HCT116 (cell line): ENCODE results near the gene TRAPPC12. TPM values are rescaled to one million over a fixed set of nuclear protein-coding genes. Genes with fewer than 3 reads are reported as not detected.

Experiments used
- ATAC-seq: fragments of 200-7000 bp; cut with Tn5 transposase; 2 replicates; pipeline ENCODE4 v1.9.1; 2020; ENCODE audit warnings: mild to moderate bottlenecking, moderate library complexity
- BruUV-seq: library from RNA; stranded (reverse); fragments of 400-500 nt; replicated peaks from 2 replicates; lab custom pipeline; 2021; lab: Mats Ljungman, UMichigan
- CTCF ChIA-PET: fragments of 300-600 bp; sonication (Branson Sonifier 250); formaldehyde crosslinking; loops from one replicate; lab custom pipeline; 2021; ENCODE audit warnings: antibody characterized with exemption; lab: Charles Lee
- POLR2A ChIA-PET: fragments of 300-600, 350-600 bp; sonication (Branson Sonifier 250); formaldehyde crosslinking; loops from one replicate; lab custom pipeline; 2021; ENCODE audit warnings: antibody characterized with exemption; lab: Charles Lee
- RAD21 ChIA-PET, 2 experiments: fragments of 300-600 bp; sonication (Branson Sonifier 250); formaldehyde crosslinking; loops; one replicate each; lab custom pipeline; 2023; ENCODE audit warnings: low total read pairs in 2 of 2; ENCODE audit not compliant: uncharacterized antibody in 2 of 2, unreplicated experiment in 2 of 2, low non-redundant PET in 1 of 2; lab: Charles Lee
- DNase-seq: peaks from one replicate; pipeline ENCODE4 v3.0.0-alpha.2; 2010; ENCODE audit warnings: low read depth, low spot score
- H2AFZ ChIP-seq: fragments of 200-600 bp; shearing (Covaris generic), sonication (generic); 2 replicates; pipeline ENCODE4 v1.6.1; 2017; ENCODE audit warnings: low read depth, mixed run types, mixed read lengths, antibody characterized with exemption, low read length; ENCODE audit not compliant: poor library complexity, severe bottlenecking
- H3K27ac ChIP-seq: 2 replicates; pipeline ENCODE4 v1.5.1; 2012; ENCODE audit warnings: low read depth, low read length
- H3K27me3 ChIP-seq: fragments of 200-600 bp; sonication (generic); 2 replicates; pipeline ENCODE4 v1.6.1; 2016; ENCODE audit warnings: mixed run types, low read length, mixed read lengths; ENCODE audit not compliant: insufficient read depth
- H3K36me3 ChIP-seq, 2 experiments: fragments of 200-500 bp in 1 of 2; fragments of 200-600 bp in 1 of 2; sonication (Bioruptor generic) in 1 of 2; sonication (generic) in 1 of 2; 2 replicates each; pipeline versions ENCODE4 v1.5.1 to v1.6.1; 2014 to 2016; ENCODE audit warnings: low read length in 2 of 2, inconsistent platforms in 1 of 2, mixed read lengths in 1 of 2, mixed run types in 1 of 2; ENCODE audit not compliant: insufficient read depth in 2 of 2, control insufficient read depth in 1 of 2
- H3K4me1 ChIP-seq, 2 experiments: fragments of 200-600 bp in 1 of 2; sonication (generic) in 1 of 2; 2 replicates each; pipeline versions ENCODE4 v1.5.1 to v1.6.1; 2012 to 2017; ENCODE audit warnings: low read length in 2 of 2, inconsistent platforms in 1 of 2, mild to moderate bottlenecking in 1 of 2, mixed read lengths in 1 of 2, mixed run types in 1 of 2, moderate library complexity in 1 of 2; ENCODE audit not compliant: insufficient read depth in 2 of 2, control insufficient read depth in 1 of 2
- H3K4me2 ChIP-seq: fragments of 200-600 bp; sonication (generic); 2 replicates; pipeline ENCODE4 v1.6.1; 2017; ENCODE audit warnings: mixed run types, low read length, mixed read lengths
- H3K4me3 ChIP-seq, 2 experiments: fragments of 200-600 bp in 1 of 2; sonication (generic) in 1 of 2; replicated peaks in 1 of 2; 2 replicates each; pipeline ENCODE4 v1.5.1; 2011 to 2016; ENCODE audit warnings: low read length in 2 of 2, control low read depth in 1 of 2, low read depth in 1 of 2, mild to moderate bottlenecking in 1 of 2, mixed read lengths in 1 of 2, mixed run types in 1 of 2
- H3K79me2 ChIP-seq: fragments of 200-600 bp; sonication (generic); 2 replicates; pipeline ENCODE4 v1.6.1; 2017; ENCODE audit warnings: mild to moderate bottlenecking, mixed run types, low read length, moderate library complexity, mixed read lengths; ENCODE audit not compliant: insufficient read depth
- H3K9ac ChIP-seq: fragments of 200-600 bp; sonication (generic); 2 replicates; pipeline ENCODE4 v1.6.1; 2016; ENCODE audit warnings: low read length, mixed read lengths
- H3K9me2 ChIP-seq: fragments of 200-600 bp; sonication (generic), shearing (Covaris generic); 2 replicates; pipeline ENCODE4 v1.6.1; 2017; ENCODE audit warnings: mixed run types, mild to moderate bottlenecking, moderate library complexity; ENCODE audit not compliant: insufficient read depth
- H3K9me3 ChIP-seq, 2 experiments: fragments of 200-500 bp in 1 of 2; fragments of 200-600 bp in 1 of 2; sonication (Bioruptor generic) in 1 of 2; sonication (generic) in 1 of 2; 2 replicates each; pipeline ENCODE4 v1.6.1; 2014 to 2017; ENCODE audit warnings: low read length in 2 of 2, mixed read lengths in 2 of 2, inconsistent platforms in 1 of 2, low read depth in 1 of 2, mild to moderate bottlenecking in 1 of 2, mixed run types in 1 of 2, moderate library complexity in 1 of 2; ENCODE audit not compliant: control insufficient read depth in 1 of 2, insufficient read depth in 1 of 2
- H4K20me1 ChIP-seq: fragments of 200-600 bp; sonication (generic), shearing (Covaris generic); 2 replicates; pipeline ENCODE4 v1.6.1; 2017; ENCODE audit warnings: mixed run types, mild to moderate bottlenecking, moderate library complexity; ENCODE audit not compliant: insufficient read depth
- CBX3 ChIP-seq: IDR thresholded peaks from 2 replicates; pipeline ENCODE4 v1.6.1; 2012; ENCODE audit warnings: low read depth
- CEBPB ChIP-seq: IDR thresholded peaks from 2 replicates; pipeline ENCODE4 v1.6.1; 2012; ENCODE audit warnings: low read depth
- CTCF ChIP-seq, 3 experiments: fragments of 200-600 bp in 1 of 3; sonication (generic) in 1 of 3; IDR thresholded peaks in 2 of 3; conservative IDR thresholded peaks in 1 of 3; 2 replicates each; pipeline ENCODE4 v1.5.1; 2012 to 2017; ENCODE audit warnings: low read depth in 2 of 3, low read length in 2 of 3, antibody characterized with exemption in 1 of 3, borderline replicate concordance in 1 of 3, control low read depth in 1 of 3, mild to moderate bottlenecking in 1 of 3, mixed read lengths in 1 of 3, mixed run types in 1 of 3, moderate library complexity in 1 of 3; ENCODE audit not compliant: insufficient read depth in 1 of 3
- EGR1 ChIP-seq: IDR thresholded peaks from 2 replicates; pipeline ENCODE4 v1.6.1; 2012; ENCODE audit warnings: low read depth
- ELF1 ChIP-seq: IDR thresholded peaks from 2 replicates; pipeline ENCODE4 v1.6.1; 2012; ENCODE audit warnings: low read depth, borderline replicate concordance
- EZH2 ChIP-seq: fragments of 200-600 bp; sonication (generic); IDR thresholded peaks from 2 replicates; pipeline ENCODE4 v1.6.1; 2017; ENCODE audit warnings: antibody characterized with exemption, mixed run types
- EZH2phosphoT487 ChIP-seq: fragments of 200-600 bp; IDR thresholded peaks from 2 replicates; pipeline ENCODE4 v1.6.1; 2018; ENCODE audit warnings: antibody characterized with exemption, borderline replicate concordance
- FOSL1 ChIP-seq: IDR thresholded peaks from 2 replicates; pipeline ENCODE4 v1.6.1; 2012; ENCODE audit warnings: low read depth
- POLR2A ChIP-seq: IDR thresholded peaks from 2 replicates; pipeline ENCODE4 v1.7.0; 2011; ENCODE audit warnings: borderline replicate concordance; ENCODE audit not compliant: insufficient read depth, insufficient read length; ENCODE audit errors: extremely low read depth
- RAD21 ChIP-seq: IDR thresholded peaks from 2 replicates; pipeline ENCODE4 v1.6.1; 2012; ENCODE audit warnings: low read depth, mild to moderate bottlenecking
- SP1 ChIP-seq: IDR thresholded peaks from 2 replicates; pipeline ENCODE4 v1.6.1; 2012; ENCODE audit warnings: low read depth
- SRF ChIP-seq: IDR thresholded peaks from 2 replicates; pipeline ENCODE4 v1.6.1; 2012; ENCODE audit warnings: low read depth
- TCF7L2 ChIP-seq: IDR thresholded peaks from 2 replicates; pipeline ENCODE4 v1.7.0; 2011; ENCODE audit warnings: borderline replicate concordance, inconsistent platforms; ENCODE audit not compliant: insufficient read depth, insufficient read length; ENCODE audit errors: extremely low read depth
- ZFX ChIP-seq: fragments of 450-650 bp; IDR thresholded peaks from 2 replicates; pipeline ENCODE4 v1.6.1; 2017
- ZNF274 ChIP-seq: fragments of 200-500 bp; sonication (Bioruptor generic); IDR thresholded peaks from 2 replicates; pipeline ENCODE4 v1.6.1; 2014; ENCODE audit warnings: mild to moderate bottlenecking, low read depth, low read length, inconsistent platforms
- intact Hi-C: fragments of 100-400 bp; cut with micrococcal nuclease; formaldehyde crosslinking; loops from 2 replicates; pipeline ENCODE4 v1.10.0; 2022
- total RNA-seq: library from RNA; stranded (reverse); gene quantifications from one replicate; pipeline ENCODE4 v1.2.1, GENCODE V29; 2021; ENCODE audit not compliant: unreplicated experiment
- TF ChIP-seq, protein P1 (sequence below): IDR thresholded peaks from 2 replicates; pipeline ENCODE4 v1.6.1; 2012
- TF ChIP-seq, protein P2 (sequence below): IDR thresholded peaks from 2 replicates; pipeline ENCODE4 v1.6.1; 2012; ENCODE audit warnings: low read depth
- TF ChIP-seq, protein P3 (sequence below): IDR thresholded peaks from 2 replicates; pipeline ENCODE4 v1.6.1; 2012

The TRAPPC12 gene
- total RNA-seq, 1 experiment from 2014 or later, result 47.4 TPM

- no TSS peak for BruUV-seq
- intact Hi-C loops, result no loop called here
- ChIA-PET RAD21 (no interaction called here), POLR2A (no interaction called here), CTCF (no interaction called here)
- Histone ChIP-seq H3K79me2 (no peaks in the 10 kb centered on the region), H3K9me2 (no peaks in the 10 kb centered on the region), H3K27me3 (no peaks in the 10 kb centered on the region), H3K4me3 (no peak overlapping the region), H3K9ac (no peak overlapping the region), H4K20me1 (no peaks in the 10 kb centered on the region), H3K4me2 (no peak overlapping the region), H2AFZ (no peak overlapping the region), H3K27ac (no peak overlapping the region), H3K36me3 (peaks cover 2 to 4% of the 10 kb centered on the region in 2 experiments; a peak in 2 of 4 replicates), H3K9me3 (no peaks in the 10 kb centered on the region), H3K4me1 (no peaks in the 10 kb centered on the region)
- DNase-seq, result no peak
- no peak for ATAC-seq
- TF ChIP-seq CBX3 (no peak), ELF1 (no peak), RAD21 (no peak), SRF (no peak), ZFX (no peak), CTCF (IDR thresholded peaks at IDR 0.05 in 2 of 3, conservative IDR thresholded peaks at IDR 0.05 in 1 of 3; ENCODE audit: borderline replicate concordance in 1 of 3, insufficient read depth in 1 of 3, low read depth in 2 of 3, low read length in 2 of 3) (no peak), CEBPB (no peak), SP1 (no peak), TCF7L2 (no peak), FOSL1 (no peak), EZH2 (no peak), EZH2phosphoT487 (no peak), POLR2A (no peak), EGR1 (no peak), ZNF274 (no peak)
- TF ChIP-seq, protein P1, sequence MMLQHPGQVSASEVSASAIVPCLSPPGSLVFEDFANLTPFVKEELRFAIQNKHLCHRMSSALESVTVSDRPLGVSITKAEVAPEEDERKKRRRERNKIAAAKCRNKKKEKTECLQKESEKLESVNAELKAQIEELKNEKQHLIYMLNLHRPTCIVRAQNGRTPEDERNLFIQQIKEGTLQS, result no peak
- TF ChIP-seq, protein P2, sequence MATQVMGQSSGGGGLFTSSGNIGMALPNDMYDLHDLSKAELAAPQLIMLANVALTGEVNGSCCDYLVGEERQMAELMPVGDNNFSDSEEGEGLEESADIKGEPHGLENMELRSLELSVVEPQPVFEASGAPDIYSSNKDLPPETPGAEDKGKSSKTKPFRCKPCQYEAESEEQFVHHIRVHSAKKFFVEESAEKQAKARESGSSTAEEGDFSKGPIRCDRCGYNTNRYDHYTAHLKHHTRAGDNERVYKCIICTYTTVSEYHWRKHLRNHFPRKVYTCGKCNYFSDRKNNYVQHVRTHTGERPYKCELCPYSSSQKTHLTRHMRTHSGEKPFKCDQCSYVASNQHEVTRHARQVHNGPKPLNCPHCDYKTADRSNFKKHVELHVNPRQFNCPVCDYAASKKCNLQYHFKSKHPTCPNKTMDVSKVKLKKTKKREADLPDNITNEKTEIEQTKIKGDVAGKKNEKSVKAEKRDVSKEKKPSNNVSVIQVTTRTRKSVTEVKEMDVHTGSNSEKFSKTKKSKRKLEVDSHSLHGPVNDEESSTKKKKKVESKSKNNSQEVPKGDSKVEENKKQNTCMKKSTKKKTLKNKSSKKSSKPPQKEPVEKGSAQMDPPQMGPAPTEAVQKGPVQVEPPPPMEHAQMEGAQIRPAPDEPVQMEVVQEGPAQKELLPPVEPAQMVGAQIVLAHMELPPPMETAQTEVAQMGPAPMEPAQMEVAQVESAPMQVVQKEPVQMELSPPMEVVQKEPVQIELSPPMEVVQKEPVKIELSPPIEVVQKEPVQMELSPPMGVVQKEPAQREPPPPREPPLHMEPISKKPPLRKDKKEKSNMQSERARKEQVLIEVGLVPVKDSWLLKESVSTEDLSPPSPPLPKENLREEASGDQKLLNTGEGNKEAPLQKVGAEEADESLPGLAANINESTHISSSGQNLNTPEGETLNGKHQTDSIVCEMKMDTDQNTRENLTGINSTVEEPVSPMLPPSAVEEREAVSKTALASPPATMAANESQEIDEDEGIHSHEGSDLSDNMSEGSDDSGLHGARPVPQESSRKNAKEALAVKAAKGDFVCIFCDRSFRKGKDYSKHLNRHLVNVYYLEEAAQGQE, result no peak
- TF ChIP-seq, protein P3, sequence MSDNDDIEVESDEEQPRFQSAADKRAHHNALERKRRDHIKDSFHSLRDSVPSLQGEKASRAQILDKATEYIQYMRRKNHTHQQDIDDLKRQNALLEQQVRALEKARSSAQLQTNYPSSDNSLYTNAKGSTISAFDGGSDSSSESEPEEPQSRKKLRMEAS, result no peak
These were observed 41.2 kb upstream of the TRAPPC12 start for GRCh38 chr2:3338340-3338739.
